Measurements from ENCODE around the gene COL21A1. TPM values are rescaled to one million over a fixed set of nuclear protein-coding genes. Genes with fewer than 3 reads are reported as not detected.

COL21A1 gene
- polyA plus RNA-seq, 3 donors from 2014 or later: not detected

DNA sequence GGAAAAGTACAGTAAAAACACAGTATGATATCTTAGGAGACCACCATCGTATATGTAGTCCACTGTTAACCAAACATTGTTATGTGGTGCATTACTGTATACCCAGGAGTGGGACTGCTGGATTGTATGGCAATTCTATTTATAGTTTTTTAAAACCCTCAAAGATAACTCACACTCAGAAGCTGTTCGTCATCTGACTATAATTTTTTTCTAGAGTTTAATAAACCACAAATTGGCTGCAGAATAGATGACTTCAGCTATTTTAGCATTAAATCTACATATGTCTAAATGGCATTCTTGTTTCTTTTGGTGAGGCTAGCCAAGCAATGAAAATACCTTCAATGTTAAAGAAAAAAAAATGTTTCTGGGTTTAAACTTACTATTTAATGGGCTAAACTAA is 237.7 kb downstream of the COL21A1 start:
- Mint-ChIP-seq H3K36me3 (no peaks in the 10 kb centered on the region), H3K27me3 (ENCODE audit: low read depth in 3 of 3) (no peaks in the 10 kb centered on the region), H3K27ac (no peak overlapping the region), H3K9me3 (peaks cover 0 to 31% (median 9%) of the 10 kb centered on the region in 6 donors), H3K4me3 (no peak overlapping the region), H3K4me1 (no peaks in the 10 kb centered on the region)
- DNase-seq: no peak
